A204.1 (cell line): ENCODE measurements around the gene AK9.
"Not testable (repeated sequence)": the region's sequence is repeated elsewhere in the genome, so short reads cannot be mapped to it uniquely, and the experiment has no call there.

ENCODE experiments used
- FAIRE-seq: peaks from 2 replicates; lab custom pipeline; 2012; peaks lifted over from hg19 to GRCh38; lab: Jason Lieb, UNC

AK9 gene

GRCh38 chr6:109623288-109623687 is 67.7 kb downstream of the AK9 start:
- FAIRE-seq: no peak

- FAIRE-seq: no peak
Observed at GRCh38 chr6:109612268-109612667, 78.7 kb downstream of the AK9 start.

GRCh38 chr6:109611502-109611901 is 79.5 kb downstream of the AK9 start:
- no peak for FAIRE-seq

- FAIRE-seq: no peak
Observed at GRCh38 chr6:109610590-109610989, 80.4 kb downstream of the AK9 start.

- FAIRE-seq: no peak
Observed at GRCh38 chr6:109609737-109610136, 81.3 kb downstream of the AK9 start.

- no peak for FAIRE-seq
Observed at GRCh38 chr6:109606359-109606758, 84.6 kb downstream of the AK9 start.

GRCh38 chr6:109595998-109596397 is 95.0 kb downstream of the AK9 start:
- peak; percentile 54 for FAIRE-seq

GRCh38 chr6:109580519-109580918 is 110.5 kb downstream of the AK9 start:
- FAIRE-seq: no peak

- FAIRE-seq: no peak
Observed at GRCh38 chr6:109579361-109579760, 111.6 kb downstream of the AK9 start.

GRCh38 chr6:109569901-109570300 is 121.1 kb downstream of the AK9 start:
- not testable (repeated sequence) for FAIRE-seq

- no peak for FAIRE-seq
Observed at GRCh38 chr6:109561844-109562243, 129.2 kb downstream of the AK9 start.

GRCh38 chr6:109531446-109531845 is 159.6 kb downstream of the AK9 start:
- FAIRE-seq: no peak

- FAIRE-seq: no peak
Observed at GRCh38 chr6:109527989-109528388, 163.0 kb downstream of the AK9 start.

GRCh38 chr6:109526905-109527628 is 163.9 kb downstream of the AK9 start:
- peak; percentile 91 for FAIRE-seq

- no peak for FAIRE-seq
Observed at GRCh38 chr6:109524129-109524528, 166.9 kb downstream of the AK9 start.

- no peak for FAIRE-seq
Observed at GRCh38 chr6:109523478-109523877, 167.5 kb downstream of the AK9 start.

GRCh38 chr6:109521080-109521479 is 169.9 kb downstream of the AK9 start:
- no peak for FAIRE-seq

- FAIRE-seq: not testable (repeated sequence)
Observed at GRCh38 chr6:109519647-109520046, 171.4 kb downstream of the AK9 start.

- FAIRE-seq: no peak
Observed at GRCh38 chr6:109516929-109517328, 174.1 kb downstream of the AK9 start.

GRCh38 chr6:109515781-109516409 is 175.1 kb downstream of the AK9 start:
- FAIRE-seq: peak; percentile 19

- no peak for FAIRE-seq
Observed at GRCh38 chr6:109514946-109515345, 176.1 kb downstream of the AK9 start.

- no peak for FAIRE-seq
Observed at GRCh38 chr6:109513571-109514071, 177.4 kb downstream of the AK9 start.

GRCh38 chr6:109512271-109512817 is 178.7 kb downstream of the AK9 start:
- FAIRE-seq: no peak

GRCh38 chr6:109511832-109512231 is 179.2 kb downstream of the AK9 start:
- FAIRE-seq: no peak
